Tibial nerve (tissue), 4 donors: ENCODE data around the gene BIRC2. TPM values are rescaled to one million over a fixed set of nuclear protein-coding genes. Genes with fewer than 3 reads are reported as not detected.
A peak's percentile ranks its signal among the peaks of the same experiment; 100 is the strongest.
"Not testable (repeated sequence)": the region's sequence is repeated elsewhere in the genome, so short reads cannot be mapped to it uniquely, and the experiment has no call there.

ENCODE experiments used
- DNase-seq, 2 donors: peaks; one replicate each; pipeline ENCODE4 v3.0.0-alpha.2; 2019; ENCODE audit warnings: low spot score in 2 of 2
- H3K27ac ChIP-seq, 4 donors: fragments of 200-600 bp; sonication (generic) in 3 of 4; one replicate each; pipeline ENCODE4 v1.5.1; 2017 to 2019; ENCODE audit warnings: mild to moderate bottlenecking in 1 of 4
- H3K27me3 ChIP-seq, 2 donors: fragments of 200-600 bp; sonication (generic) in 1 of 2; one replicate each; pipeline versions ENCODE4 v1.5.1 to v1.6.0; 2017 to 2019
- H3K36me3 ChIP-seq, 3 donors: fragments of 200-600 bp; sonication (generic); one replicate each; pipeline ENCODE4 v1.5.1; 2018 to 2019
- H3K4me1 ChIP-seq, 4 donors: fragments of 200-600 bp; sonication (generic) in 3 of 4; one replicate each; pipeline ENCODE4 v1.5.1; 2017 to 2019
- H3K4me3 ChIP-seq, 4 donors: fragments of 200-600 bp; sonication (generic) in 3 of 4; one replicate each; pipeline ENCODE4 v1.5.1; 2017 to 2019; ENCODE audit warnings: mild to moderate bottlenecking in 1 of 4, moderate library complexity in 1 of 4
- H3K9me3 ChIP-seq, 4 donors: fragments of 200-600 bp; sonication (generic) in 3 of 4; one replicate each; pipeline ENCODE4 v1.5.1; 2017 to 2019
- EP300 ChIP-seq, 2 donors: sonication (generic); formaldehyde crosslinking; IDR thresholded peaks; one replicate each; pipeline ENCODE4 v1.6.1; 2017; ENCODE audit warnings: antibody characterized with exemption in 2 of 2, mild to moderate bottlenecking in 1 of 2
- POLR2A ChIP-seq, 2 donors: fragments of 450-650 bp; IDR thresholded peaks; one replicate each; pipeline ENCODE4 v1.6.1; 2017; ENCODE audit warnings: antibody characterized with exemption in 2 of 2, mild to moderate bottlenecking in 2 of 2, moderate library complexity in 2 of 2
- WGBS, 2 donors: methylation state at CpG; one replicate each; pipeline ENCODE4 v1.1.5; 2018; 5-methylcytosine and 5-hydroxymethylcytosine counted together
- total RNA-seq, 4 donors: library from RNA; depleted of rRNA; stranded (reverse); fragments of >200 nt; gene quantifications; one replicate each; pipeline ENCODE4 v1.1.0, GENCODE V29; 2016
- TF ChIP-seq, protein P1 (sequence below), 5 experiments: fragments of 200-600 bp in 3 of 5; fragments of 450-650 bp in 2 of 5; sonication (generic) in 3 of 5; IDR thresholded peaks; one replicate each; pipeline ENCODE4 v1.5.1; 2016 to 2019; ENCODE audit warnings: antibody characterized with exemption in 5 of 5, mild to moderate bottlenecking in 3 of 5, moderate library complexity in 2 of 5

The BIRC2 gene
- 10 to 100 TPM; 39.0 to 74.5 (median 51.4) TPM for total RNA-seq

DNA sequence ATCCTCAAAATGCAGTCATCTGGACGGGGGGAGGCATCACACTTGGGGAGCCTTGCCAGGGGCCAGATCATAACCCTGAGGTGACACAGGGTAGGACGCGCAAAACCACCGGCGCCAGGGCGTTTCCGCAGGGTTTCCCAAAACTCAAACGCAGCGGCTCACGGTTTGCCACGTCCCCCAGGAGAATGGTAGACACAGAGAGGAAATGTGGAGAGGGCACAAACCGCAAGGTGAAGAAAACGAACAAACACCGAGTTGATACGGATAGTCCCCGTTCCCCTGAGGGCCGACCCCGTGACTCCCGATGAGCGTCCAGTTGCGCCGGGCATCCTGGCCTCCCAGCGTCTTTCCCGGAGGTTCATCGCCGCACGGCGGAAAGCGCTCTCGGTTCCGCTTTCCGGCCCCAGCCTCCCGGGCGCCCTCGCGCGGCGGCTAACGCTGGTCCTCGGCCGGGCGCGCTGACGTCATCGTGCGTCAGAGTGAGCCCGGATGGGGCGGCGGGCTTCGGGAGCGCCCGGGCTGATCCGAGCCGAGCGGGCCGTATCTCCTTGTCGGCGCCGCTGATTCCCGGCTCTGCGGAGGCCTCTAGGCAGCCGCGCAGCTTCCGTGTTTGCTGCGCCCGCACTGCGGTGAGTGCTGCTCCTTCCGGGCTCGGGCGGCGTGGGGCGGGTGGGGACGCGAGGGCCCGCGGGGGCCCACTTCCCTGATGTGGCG, at the start of gene BIRC2:
BIRC2 (plus strand) TSS at position 467 of the 714 bp plus-strand sequence. CDS start 2,641 bp downstream, outside the sequence.
- Histone ChIP-seq H3K36me3 (peaks cover 0 to 19% (median 0%) of the 10 kb centered on the region in 3 donors), H3K4me3 (peak within 1 kb of the TSS; percentile 64 to 95 (median 87)), H3K27ac (peak within 1 kb of the TSS; percentile 95 to 100 (median 98)), H3K9me3 (no peaks in the 10 kb centered on the region), H3K27me3 (no peaks in the 10 kb centered on the region), H3K4me1 (peaks cover 5 to 54% (median 17%) of the 10 kb centered on the region in 4 donors)
- TF ChIP-seq POLR2A (IDR thresholded peaks at IDR 0.05) (peak; percentile 97 to 98), EP300 (IDR thresholded peaks at IDR 0.05) (peak; percentile 75 to 99)
- TF ChIP-seq, protein P1, sequence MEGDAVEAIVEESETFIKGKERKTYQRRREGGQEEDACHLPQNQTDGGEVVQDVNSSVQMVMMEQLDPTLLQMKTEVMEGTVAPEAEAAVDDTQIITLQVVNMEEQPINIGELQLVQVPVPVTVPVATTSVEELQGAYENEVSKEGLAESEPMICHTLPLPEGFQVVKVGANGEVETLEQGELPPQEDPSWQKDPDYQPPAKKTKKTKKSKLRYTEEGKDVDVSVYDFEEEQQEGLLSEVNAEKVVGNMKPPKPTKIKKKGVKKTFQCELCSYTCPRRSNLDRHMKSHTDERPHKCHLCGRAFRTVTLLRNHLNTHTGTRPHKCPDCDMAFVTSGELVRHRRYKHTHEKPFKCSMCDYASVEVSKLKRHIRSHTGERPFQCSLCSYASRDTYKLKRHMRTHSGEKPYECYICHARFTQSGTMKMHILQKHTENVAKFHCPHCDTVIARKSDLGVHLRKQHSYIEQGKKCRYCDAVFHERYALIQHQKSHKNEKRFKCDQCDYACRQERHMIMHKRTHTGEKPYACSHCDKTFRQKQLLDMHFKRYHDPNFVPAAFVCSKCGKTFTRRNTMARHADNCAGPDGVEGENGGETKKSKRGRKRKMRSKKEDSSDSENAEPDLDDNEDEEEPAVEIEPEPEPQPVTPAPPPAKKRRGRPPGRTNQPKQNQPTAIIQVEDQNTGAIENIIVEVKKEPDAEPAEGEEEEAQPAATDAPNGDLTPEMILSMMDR (IDR thresholded peaks at IDR 0.05), result peak; percentile 82 to 97 (median 92)
- DNase-seq, result peak; percentile 93 to 94
- WGBS, 2 donors, result 0 to 1% methylated on average over 46 to 74 of the region's 77 CpGs

- H3K4me3 ChIP-seq, H3K27ac ChIP-seq, H3K27me3 ChIP-seq, DNase-seq, H3K36me3 ChIP-seq, H3K4me1 ChIP-seq: not testable (repeated sequence)
- peaks cover 0 to 18% (median 0%) of the 10 kb centered on the region in 4 donors for H3K9me3 ChIP-seq
- 79 to 80% methylated on average over 2 of the region's 2 CpGs for WGBS, 2 donors
These were observed 46.2 kb upstream of the BIRC2 start for GRCh38 chr11:102300837-102301236.

DNA sequence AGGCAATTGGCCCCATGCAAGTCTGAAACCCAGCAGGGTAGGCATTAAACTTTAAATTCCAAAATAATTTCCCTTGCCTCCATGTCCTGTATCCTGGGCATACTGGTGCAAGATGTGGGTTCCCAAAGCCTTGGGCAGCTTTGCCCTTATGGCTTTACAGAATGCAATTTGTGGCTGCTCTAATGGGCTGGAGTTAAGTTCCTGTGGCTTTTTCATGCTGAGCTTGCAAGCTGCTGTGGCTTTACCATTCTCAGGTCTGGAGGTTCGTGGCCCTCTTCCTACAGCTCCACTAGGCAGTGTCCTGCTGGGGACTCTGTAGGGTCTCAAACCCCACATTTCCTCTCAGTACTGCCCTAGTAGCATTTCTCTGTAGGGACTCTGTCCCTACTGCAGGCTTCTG, 44.8 kb upstream of the BIRC2 start:
- Histone ChIP-seq H3K27me3 (no peaks in the 10 kb centered on the region), H3K36me3 (peaks cover 0 to 6% (median 0%) of the 10 kb centered on the region in 3 donors), H3K4me1 (peaks cover 0 to 17% (median 9%) of the 10 kb centered on the region in 4 donors), H3K9me3 (peaks cover 0 to 18% (median 0%) of the 10 kb centered on the region in 4 donors), H3K27ac (no peak overlapping the region), H3K4me3 (no peak overlapping the region)
- DNase-seq, result no peak
- TF ChIP-seq POLR2A (IDR thresholded peaks at IDR 0.05) (no peak), EP300 (IDR thresholded peaks at IDR 0.05) (no peak)
- TF ChIP-seq, protein P1 (IDR thresholded peaks at IDR 0.05), result no peak
- 77 to 87% methylated on average over 1 of the region's 1 CpG for WGBS, 2 donors

- TF ChIP-seq, protein P1 (IDR thresholded peaks at IDR 0.05), result no peak
- TF ChIP-seq POLR2A (IDR thresholded peaks at IDR 0.05) (no peak), EP300 (IDR thresholded peaks at IDR 0.05) (no peak)
- Histone ChIP-seq H3K4me3 (no peak overlapping the region), H3K36me3 (peaks cover 0 to 6% (median 0%) of the 10 kb centered on the region in 3 donors), H3K27me3 (no peaks in the 10 kb centered on the region), H3K9me3 (peaks cover 0 to 18% (median 0%) of the 10 kb centered on the region in 4 donors), H3K4me1 (peaks cover 0 to 22% (median 12%) of the 10 kb centered on the region in 4 donors), H3K27ac (no peak overlapping the region)
- DNase-seq, result no peak
- WGBS, 2 donors, result 85 to 88% methylated on average over 4 of the region's 4 CpGs
These were observed 42.3 kb upstream of the BIRC2 start for GRCh38 chr11:102304686-102305085.

GRCh38 chr11:102305352-102306047, 41.5 kb upstream of the BIRC2 start:
- TF ChIP-seq, protein P1 (IDR thresholded peaks at IDR 0.05), result no peak
- TF ChIP-seq POLR2A (IDR thresholded peaks at IDR 0.05) (no peak), EP300 (IDR thresholded peaks at IDR 0.05) (no peak)
- 61 to 66% methylated on average over 3 of the region's 3 CpGs for WGBS, 2 donors
- DNase-seq, result no peak
- H3K36me3 ChIP-seq, result peaks cover 0 to 6% (median 0%) of the 10 kb centered on the region in 3 donors
- peak overlapping the region in 3 of 4 donors; percentile 61 to 69 (median 68) for H3K27ac ChIP-seq
- H3K9me3 ChIP-seq, result peaks cover 0 to 18% (median 0%) of the 10 kb centered on the region in 4 donors
- peaks cover 0 to 22% (median 12%) of the 10 kb centered on the region in 4 donors for H3K4me1 ChIP-seq
- no peaks in the 10 kb centered on the region for H3K27me3 ChIP-seq
- H3K4me3 ChIP-seq, result no peak overlapping the region
